HG03378 (cell line): Measurements from ENCODE around the gene PLD4.

Experiments
- ATAC-seq: cut with Tn5 transposase; IDR thresholded peaks from one replicate; pipeline ENCODE4 v1.9.1; 2021; ENCODE audit warnings: mild to moderate bottlenecking, moderate library complexity; ENCODE audit not compliant: unreplicated experiment

The PLD4 gene

GRCh38 chr14:104953896-104954656 is 29.4 kb downstream of the PLD4 start:
- no peak for ATAC-seq

- ATAC-seq, result no peak
Measured at GRCh38 chr14:104954746-104955395, 30.2 kb downstream of the PLD4 start.

GRCh38 chr14:104955396-104955770 is 30.7 kb downstream of the PLD4 start:
- no peak for ATAC-seq

GRCh38 chr14:104956290-104956890 is 31.7 kb downstream of the PLD4 start:
- no peak for ATAC-seq

GRCh38 chr14:104957146-104958113 is 32.8 kb downstream of the PLD4 start:
- no peak for ATAC-seq

GRCh38 chr14:104964546-104964945 is 39.9 kb downstream of the PLD4 start:
- no peak for ATAC-seq

- no peak for ATAC-seq
Measured at GRCh38 chr14:104965561-104966231, 41.0 kb downstream of the PLD4 start.

- ATAC-seq, result no peak
Measured at GRCh38 chr14:104966261-104966865, 41.7 kb downstream of the PLD4 start.

GRCh38 chr14:104966981-104967385 is 42.3 kb downstream of the PLD4 start:
- ATAC-seq, result no peak

- ATAC-seq, result no peak
Measured at GRCh38 chr14:104967386-104968152, 42.9 kb downstream of the PLD4 start.

- no peak for ATAC-seq
Measured at GRCh38 chr14:104968153-104968527, 43.5 kb downstream of the PLD4 start.

GRCh38 chr14:104968541-104969401 is 44.1 kb downstream of the PLD4 start:
- ATAC-seq, result no peak

GRCh38 chr14:104969741-104970230 is 45.1 kb downstream of the PLD4 start:
- ATAC-seq, result no peak

- ATAC-seq, result no peak
Measured at GRCh38 chr14:104970231-104971068, 45.8 kb downstream of the PLD4 start.

- no peak for ATAC-seq
Measured at GRCh38 chr14:104971447-104972240, 47.0 kb downstream of the PLD4 start.

- no peak for ATAC-seq
Measured at GRCh38 chr14:104972301-104973134, 47.8 kb downstream of the PLD4 start.
